ENCODE measurements around the gene ITGB6.

The ITGB6 gene

GRCh38 chr2:160228141-160228917 is 28.3 kb upstream of the ITGB6 start:
- Histone ChIP-seq H3K9me3 (ENCODE audit: control insufficient read depth, low read depth, low read length) (no peaks in the 10 kb centered on the region), H3K4me3 (ENCODE audit: low read length) (no peak overlapping the region), H3K27ac (ENCODE audit: low read length) (no peak overlapping the region), H3K9ac (ENCODE audit: low read length) (no peak overlapping the region), H3K27me3 (ENCODE audit: control insufficient read depth, insufficient read depth, low read length) (no peaks in the 10 kb centered on the region), H3K4me1 (ENCODE audit: control insufficient read depth, low read depth, low read length) (no peaks in the 10 kb centered on the region), H3K36me3 (ENCODE audit: control insufficient read depth, low read depth, low read length) (no peaks in the 10 kb centered on the region)

GRCh38 chr2:160227293-160227915 is 27.3 kb upstream of the ITGB6 start:
- Histone ChIP-seq H3K4me1 (ENCODE audit: control insufficient read depth, low read depth, low read length) (no peaks in the 10 kb centered on the region), H3K9me3 (ENCODE audit: control insufficient read depth, low read depth, low read length) (no peaks in the 10 kb centered on the region), H3K9ac (ENCODE audit: low read length) (no peak overlapping the region), H3K27me3 (ENCODE audit: control insufficient read depth, insufficient read depth, low read length) (no peaks in the 10 kb centered on the region), H3K4me3 (ENCODE audit: low read length) (no peak overlapping the region), H3K27ac (ENCODE audit: low read length) (no peak overlapping the region), H3K36me3 (ENCODE audit: control insufficient read depth, low read depth, low read length) (no peaks in the 10 kb centered on the region)

- H3K4me1 ChIP-seq (ENCODE audit: control insufficient read depth, low read depth, low read length) = no peaks in the 10 kb centered on the region
- H3K4me3 ChIP-seq (ENCODE audit: low read length) = no peak overlapping the region
- H3K36me3 ChIP-seq (ENCODE audit: control insufficient read depth, low read depth, low read length) = no peaks in the 10 kb centered on the region
- H3K27me3 ChIP-seq (ENCODE audit: control insufficient read depth, insufficient read depth, low read length) = no peaks in the 10 kb centered on the region
- no peak overlapping the region for H3K9ac ChIP-seq (ENCODE audit: low read length)
- H3K9me3 ChIP-seq (ENCODE audit: control insufficient read depth, low read depth, low read length) = no peaks in the 10 kb centered on the region
- H3K27ac ChIP-seq (ENCODE audit: low read length) = no peak overlapping the region
Measured at GRCh38 chr2:160226367-160226766, 26.3 kb upstream of the ITGB6 start.

GRCh38 chr2:160225722-160226121 is 25.6 kb upstream of the ITGB6 start:
- Histone ChIP-seq H3K9me3 (ENCODE audit: control insufficient read depth, low read depth, low read length) (no peaks in the 10 kb centered on the region), H3K4me1 (ENCODE audit: control insufficient read depth, low read depth, low read length) (peaks cover 6% of the 10 kb centered on the region), H3K27me3 (ENCODE audit: control insufficient read depth, insufficient read depth, low read length) (no peaks in the 10 kb centered on the region), H3K27ac (ENCODE audit: low read length) (no peak overlapping the region), H3K9ac (ENCODE audit: low read length) (no peak overlapping the region), H3K36me3 (ENCODE audit: control insufficient read depth, low read depth, low read length) (no peaks in the 10 kb centered on the region), H3K4me3 (ENCODE audit: low read length) (no peak overlapping the region)

GRCh38 chr2:160224507-160224906 is 24.4 kb upstream of the ITGB6 start:
- H3K36me3 ChIP-seq (ENCODE audit: control insufficient read depth, low read depth, low read length) = no peaks in the 10 kb centered on the region
- H3K4me3 ChIP-seq (ENCODE audit: low read length) = no peak overlapping the region
- H3K9ac ChIP-seq (ENCODE audit: low read length) = no peak overlapping the region
- no peaks in the 10 kb centered on the region for H3K9me3 ChIP-seq (ENCODE audit: control insufficient read depth, low read depth, low read length)
- H3K4me1 ChIP-seq (ENCODE audit: control insufficient read depth, low read depth, low read length) = peaks cover 10% of the 10 kb centered on the region
- H3K27ac ChIP-seq (ENCODE audit: low read length) = no peak overlapping the region
- no peaks in the 10 kb centered on the region for H3K27me3 ChIP-seq (ENCODE audit: control insufficient read depth, insufficient read depth, low read length)

- no peaks in the 10 kb centered on the region for H3K9me3 ChIP-seq (ENCODE audit: control insufficient read depth, low read depth, low read length)
- H3K4me1 ChIP-seq (ENCODE audit: control insufficient read depth, low read depth, low read length) = peaks cover 10% of the 10 kb centered on the region
- H3K27me3 ChIP-seq (ENCODE audit: control insufficient read depth, insufficient read depth, low read length) = no peaks in the 10 kb centered on the region
- no peak overlapping the region for H3K9ac ChIP-seq (ENCODE audit: low read length)
- no peak overlapping the region for H3K27ac ChIP-seq (ENCODE audit: low read length)
- no peaks in the 10 kb centered on the region for H3K36me3 ChIP-seq (ENCODE audit: control insufficient read depth, low read depth, low read length)
- H3K4me3 ChIP-seq (ENCODE audit: low read length) = no peak overlapping the region
Measured at GRCh38 chr2:160224060-160224459, 24.0 kb upstream of the ITGB6 start.

GRCh38 chr2:160223560-160223959 is 23.5 kb upstream of the ITGB6 start:
- H3K4me1 ChIP-seq (ENCODE audit: control insufficient read depth, low read depth, low read length) = peaks cover 10% of the 10 kb centered on the region
- no peak overlapping the region for H3K4me3 ChIP-seq (ENCODE audit: low read length)
- no peak overlapping the region for H3K27ac ChIP-seq (ENCODE audit: low read length)
- H3K9me3 ChIP-seq (ENCODE audit: control insufficient read depth, low read depth, low read length) = no peaks in the 10 kb centered on the region
- no peak overlapping the region for H3K9ac ChIP-seq (ENCODE audit: low read length)
- no peaks in the 10 kb centered on the region for H3K36me3 ChIP-seq (ENCODE audit: control insufficient read depth, low read depth, low read length)
- no peaks in the 10 kb centered on the region for H3K27me3 ChIP-seq (ENCODE audit: control insufficient read depth, insufficient read depth, low read length)

GRCh38 chr2:160222546-160223283 is 22.6 kb upstream of the ITGB6 start:
- Histone ChIP-seq H3K27ac (ENCODE audit: low read length) (no peak overlapping the region), H3K4me3 (ENCODE audit: low read length) (no peak overlapping the region), H3K36me3 (ENCODE audit: control insufficient read depth, low read depth, low read length) (no peaks in the 10 kb centered on the region), H3K9ac (ENCODE audit: low read length) (no peak overlapping the region), H3K9me3 (ENCODE audit: control insufficient read depth, low read depth, low read length) (no peaks in the 10 kb centered on the region), H3K27me3 (ENCODE audit: control insufficient read depth, insufficient read depth, low read length) (no peaks in the 10 kb centered on the region), H3K4me1 (ENCODE audit: control insufficient read depth, low read depth, low read length) (peaks cover 10% of the 10 kb centered on the region)

- H3K27me3 ChIP-seq (ENCODE audit: control insufficient read depth, insufficient read depth, low read length) = no peaks in the 10 kb centered on the region
- no peak overlapping the region for H3K27ac ChIP-seq (ENCODE audit: low read length)
- H3K9ac ChIP-seq (ENCODE audit: low read length) = no peak overlapping the region
- peaks cover 10% of the 10 kb centered on the region for H3K4me1 ChIP-seq (ENCODE audit: control insufficient read depth, low read depth, low read length)
- H3K4me3 ChIP-seq (ENCODE audit: low read length) = no peak overlapping the region
- no peaks in the 10 kb centered on the region for H3K36me3 ChIP-seq (ENCODE audit: control insufficient read depth, low read depth, low read length)
- no peaks in the 10 kb centered on the region for H3K9me3 ChIP-seq (ENCODE audit: control insufficient read depth, low read depth, low read length)
Measured at GRCh38 chr2:160221391-160222276, 21.6 kb upstream of the ITGB6 start.

- Histone ChIP-seq H3K4me3 (ENCODE audit: low read length) (no peak overlapping the region), H3K9ac (ENCODE audit: low read length) (no peak overlapping the region), H3K27ac (ENCODE audit: low read length) (no peak overlapping the region), H3K27me3 (ENCODE audit: control insufficient read depth, insufficient read depth, low read length) (no peaks in the 10 kb centered on the region), H3K36me3 (ENCODE audit: control insufficient read depth, low read depth, low read length) (no peaks in the 10 kb centered on the region), H3K9me3 (ENCODE audit: control insufficient read depth, low read depth, low read length) (no peaks in the 10 kb centered on the region), H3K4me1 (ENCODE audit: control insufficient read depth, low read depth, low read length) (peaks cover 10% of the 10 kb centered on the region)
Measured at GRCh38 chr2:160220545-160221009, 20.5 kb upstream of the ITGB6 start.

- H3K4me3 ChIP-seq (ENCODE audit: low read length) = no peak overlapping the region
- no peaks in the 10 kb centered on the region for H3K36me3 ChIP-seq (ENCODE audit: control insufficient read depth, low read depth, low read length)
- no peaks in the 10 kb centered on the region for H3K9me3 ChIP-seq (ENCODE audit: control insufficient read depth, low read depth, low read length)
- no peak overlapping the region for H3K9ac ChIP-seq (ENCODE audit: low read length)
- no peak overlapping the region for H3K27ac ChIP-seq (ENCODE audit: low read length)
- peaks cover 10% of the 10 kb centered on the region for H3K4me1 ChIP-seq (ENCODE audit: control insufficient read depth, low read depth, low read length)
- no peaks in the 10 kb centered on the region for H3K27me3 ChIP-seq (ENCODE audit: control insufficient read depth, insufficient read depth, low read length)
Measured at GRCh38 chr2:160220026-160220425, 20.0 kb upstream of the ITGB6 start.
